CD4-positive, alpha-beta T cell treated with Interleukin-15 for 1 hour (primary cell): ENCODE data around the gene NAALADL2.
"Not testable (repeated sequence)": the region's sequence is repeated elsewhere in the genome, so short reads cannot be mapped to it uniquely, and the experiment has no call there.

Source experiments
- DNase-seq: peaks from one replicate; pipeline ENCODE4 v3.0.0-alpha.2; 2020

The NAALADL2 gene

DNA sequence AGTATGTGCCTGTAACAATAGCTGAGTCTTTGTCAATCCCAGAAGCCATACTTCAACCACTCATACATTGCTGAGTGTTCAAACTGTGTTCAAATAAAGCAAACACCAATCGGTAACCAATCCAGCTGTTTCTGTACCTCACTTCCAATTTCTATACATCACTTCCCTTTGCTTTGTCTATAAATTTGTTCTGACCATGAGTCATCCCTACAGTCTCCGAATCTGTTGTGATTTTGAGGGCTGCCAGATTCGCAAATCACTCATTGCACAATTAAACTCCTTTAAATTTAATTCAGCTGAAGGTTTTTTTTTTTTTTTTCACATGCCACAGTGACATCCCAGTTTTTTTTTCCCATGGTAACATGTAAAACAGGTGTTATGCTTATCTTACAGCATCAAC, 870.3 kb downstream of the NAALADL2 start:
- no peak for DNase-seq

DNA sequence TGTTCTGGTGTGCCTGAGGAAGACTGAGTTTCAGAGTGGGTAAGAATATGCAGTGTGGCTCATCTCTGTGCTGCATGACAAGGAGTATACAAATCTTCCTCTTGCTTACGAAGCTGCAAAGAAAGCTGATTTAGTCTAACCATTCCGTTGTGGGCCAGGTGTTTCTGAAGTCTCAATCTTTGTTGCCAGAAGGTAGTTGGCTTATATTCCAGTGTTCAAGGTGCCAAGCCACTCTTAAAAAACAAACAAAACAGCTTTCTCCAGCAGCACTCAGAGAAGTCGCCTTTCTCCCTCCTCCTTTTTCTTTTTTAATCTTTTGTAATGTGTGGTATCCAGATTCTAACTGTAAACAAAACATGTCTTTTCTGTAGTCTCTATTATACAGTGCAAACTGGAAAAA, 872.4 kb downstream of the NAALADL2 start:
- no peak for DNase-seq

DNA sequence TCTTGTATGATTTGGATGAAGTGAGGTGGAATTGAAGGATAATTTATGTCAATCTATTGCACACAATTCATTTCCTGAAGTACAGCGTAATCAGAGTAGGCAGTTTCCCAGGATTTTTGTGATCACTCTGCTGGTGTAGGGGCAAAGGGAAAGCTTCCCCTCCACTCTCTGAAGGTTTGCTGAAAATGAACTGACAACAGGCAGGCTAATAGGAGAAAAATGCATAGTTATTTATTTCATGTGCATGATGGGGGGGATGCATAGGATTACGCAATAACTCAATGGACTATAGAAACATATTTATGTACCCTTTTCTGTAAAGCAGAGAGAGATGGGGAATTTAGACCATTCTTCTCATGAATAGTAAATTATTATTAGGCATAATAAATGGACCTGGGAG, 872.9 kb downstream of the NAALADL2 start:
- no peak for DNase-seq

DNA sequence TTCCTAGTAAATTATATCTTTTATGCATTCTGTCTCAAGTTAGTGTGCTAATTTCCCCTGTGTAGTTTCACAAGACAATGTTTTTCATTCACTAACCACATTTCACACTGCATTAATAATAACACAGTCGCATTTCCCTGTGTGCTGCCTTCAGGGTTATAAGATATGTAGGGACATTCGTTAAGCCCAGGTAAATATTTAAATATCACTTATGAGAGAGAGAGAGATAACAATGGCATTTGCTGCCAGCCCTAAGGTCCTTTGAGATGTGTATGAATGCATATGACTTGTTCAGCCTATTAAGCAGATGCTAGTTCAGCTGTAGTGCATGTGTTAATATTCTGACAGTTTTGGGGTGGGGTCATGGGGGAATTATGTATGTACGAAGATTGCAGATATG, 876.7 kb downstream of the NAALADL2 start:
- no peak for DNase-seq

DNA sequence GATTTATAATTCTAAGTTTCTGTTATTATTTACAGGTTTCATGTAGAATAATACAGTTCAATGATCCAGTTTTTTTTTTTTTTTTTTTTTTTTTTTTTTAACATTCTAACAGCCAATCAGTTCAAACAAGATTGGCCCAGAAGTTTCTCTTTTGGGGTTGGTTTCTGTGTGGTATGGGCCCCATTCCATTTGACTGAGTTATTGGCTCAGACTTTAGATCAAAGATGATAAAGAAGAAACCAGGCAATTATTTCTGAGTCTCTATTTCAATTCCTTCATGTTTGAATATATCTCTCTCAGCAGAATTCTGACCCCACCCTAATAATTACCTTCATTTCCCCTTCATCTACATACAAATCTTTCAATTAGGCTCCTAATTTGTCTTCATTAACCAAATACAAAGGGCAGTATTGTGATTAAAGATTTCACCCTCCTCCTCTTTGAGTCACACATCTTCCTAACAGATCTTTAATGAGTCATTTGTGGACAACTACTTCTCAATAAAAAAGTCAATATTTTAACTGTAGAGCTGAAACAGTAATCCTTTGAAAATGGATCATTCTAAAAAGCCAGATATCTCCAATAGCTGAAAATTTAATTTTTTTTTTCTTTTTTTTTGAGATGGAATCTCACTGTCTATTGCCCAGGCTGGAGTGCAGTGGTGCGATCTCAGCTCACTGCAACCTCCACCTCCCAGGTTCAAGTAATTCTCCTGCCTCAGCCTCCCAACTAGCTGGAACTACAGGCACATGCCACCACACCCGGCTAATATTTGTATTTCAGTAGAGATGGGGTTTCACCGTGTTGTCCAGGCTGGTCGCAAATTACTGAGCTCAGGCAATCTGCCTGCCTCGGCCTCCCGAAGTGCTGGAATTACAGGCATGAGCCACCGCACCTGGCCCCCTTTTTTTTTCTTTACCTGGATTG, 878.8 kb downstream of the NAALADL2 start:
- no peak for DNase-seq

DNA sequence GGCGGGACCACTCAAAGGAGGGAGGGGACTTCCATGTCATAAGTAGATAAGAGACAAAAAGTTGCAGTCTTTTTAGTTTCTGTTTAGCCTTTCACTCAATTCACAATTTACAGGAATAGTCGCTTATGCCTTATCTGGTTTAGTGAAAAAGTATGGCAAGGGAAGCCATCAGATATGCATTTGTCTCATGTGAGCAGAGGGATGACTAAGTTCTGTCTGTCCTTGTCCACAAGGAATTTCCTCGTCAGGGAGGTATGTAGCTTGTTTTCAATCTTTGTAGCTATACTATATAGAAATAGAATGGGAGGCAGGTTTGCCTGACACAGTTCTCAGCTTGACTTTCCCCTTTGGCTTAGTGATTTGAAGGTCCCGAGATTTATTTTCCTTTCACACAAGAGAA, 882.8 kb downstream of the NAALADL2 start:
- DNase-seq: no peak

DNA sequence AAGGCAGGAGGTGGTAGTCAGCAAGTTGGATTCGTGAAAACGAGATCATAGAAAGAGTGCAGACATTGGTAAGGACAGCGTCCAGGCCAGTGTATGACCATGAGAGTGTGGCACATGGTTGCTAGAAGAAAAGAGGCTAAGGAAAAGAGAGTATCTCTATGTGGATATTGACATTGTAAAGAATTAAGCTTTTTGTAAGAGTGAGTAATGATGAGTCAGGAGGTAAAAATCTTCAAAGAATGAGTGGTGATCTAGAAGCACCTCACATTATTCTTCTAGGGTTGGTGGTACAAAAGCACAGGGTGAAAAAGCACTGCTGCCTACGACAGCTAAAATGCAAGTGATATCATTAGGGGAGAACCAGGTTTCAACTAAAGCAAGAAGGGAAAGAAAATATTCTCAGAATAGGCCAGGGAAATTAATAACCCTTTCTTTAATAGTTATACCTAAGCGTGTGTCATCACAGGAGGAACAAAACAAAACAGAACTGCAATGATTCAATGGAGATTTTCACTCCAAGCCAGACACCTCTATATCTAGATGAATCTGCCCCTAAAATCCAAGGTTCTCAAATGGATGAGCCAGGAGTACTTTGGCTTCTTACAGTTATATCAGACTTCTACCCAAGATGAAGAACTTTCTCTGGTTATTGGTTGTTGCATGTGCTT, 884.7 kb downstream of the NAALADL2 start:
- DNase-seq: no peak

DNA sequence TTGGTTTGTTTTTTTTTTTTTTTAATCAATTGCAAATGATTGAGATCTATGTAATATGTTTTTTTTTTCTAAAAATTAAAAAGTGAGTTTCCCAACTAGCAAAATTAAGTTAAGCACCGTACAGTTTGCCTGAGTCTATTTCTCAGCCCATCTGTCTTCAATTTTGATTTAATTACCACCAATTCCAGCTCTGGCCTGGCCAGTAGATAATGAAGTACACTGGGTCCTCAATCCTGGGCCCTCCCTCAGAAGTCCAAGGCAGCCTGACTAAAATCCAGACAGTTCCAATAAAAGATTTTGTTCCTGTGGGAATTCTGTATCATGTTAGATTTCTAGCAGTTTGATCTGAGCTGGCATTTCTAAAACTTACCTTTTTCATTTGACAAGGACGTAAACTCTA, 887.2 kb downstream of the NAALADL2 start:
- DNase-seq: no peak

DNA sequence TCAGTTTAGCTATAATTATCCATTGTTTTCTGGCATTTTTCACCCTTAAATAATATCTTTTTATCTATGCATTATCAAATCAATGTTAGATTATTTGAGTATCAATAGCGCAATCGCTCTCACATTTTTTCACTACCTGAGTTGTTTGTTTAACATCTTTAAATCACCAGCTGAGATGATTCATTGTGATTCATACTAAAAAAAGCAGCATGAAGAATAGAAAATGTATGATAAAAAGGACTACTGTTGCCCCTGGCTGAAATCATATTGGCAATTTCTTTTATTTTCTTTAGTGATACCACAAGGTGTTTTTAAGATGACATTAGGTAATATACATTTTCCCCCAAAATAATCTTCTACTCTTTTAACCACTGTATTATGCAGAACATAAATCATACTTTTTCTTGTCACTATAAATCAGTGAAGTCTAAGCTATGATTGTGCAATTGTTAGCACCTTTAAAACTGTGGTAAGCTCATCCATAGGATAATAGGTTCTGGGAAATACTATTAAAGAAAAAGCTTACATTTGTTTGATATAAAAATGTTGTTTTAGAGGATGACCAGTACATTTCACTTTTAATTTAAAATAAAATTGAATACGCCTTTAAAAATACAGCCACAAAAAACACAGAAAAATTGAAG, 889.1 kb downstream of the NAALADL2 start:
- DNase-seq: no peak

DNA sequence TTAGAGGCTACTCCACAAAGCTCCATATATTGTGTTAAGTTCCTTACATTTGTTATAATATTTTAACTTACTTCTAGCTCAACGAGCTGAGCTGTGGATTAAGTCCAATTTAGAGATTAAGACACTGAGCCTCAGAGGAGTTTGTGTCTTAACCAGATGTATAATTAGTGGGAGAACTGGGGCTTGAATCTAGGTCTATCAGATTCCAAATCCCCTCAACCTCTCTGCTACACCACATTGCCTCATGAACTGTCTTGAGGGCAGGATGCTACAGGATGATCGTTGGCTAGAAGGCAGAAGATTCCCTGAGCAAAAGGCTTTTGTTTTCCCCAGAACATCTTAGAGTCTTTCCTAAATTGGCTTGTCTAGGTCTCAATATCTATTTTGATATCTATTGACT, 890.8 kb downstream of the NAALADL2 start:
- DNase-seq: no peak

DNA sequence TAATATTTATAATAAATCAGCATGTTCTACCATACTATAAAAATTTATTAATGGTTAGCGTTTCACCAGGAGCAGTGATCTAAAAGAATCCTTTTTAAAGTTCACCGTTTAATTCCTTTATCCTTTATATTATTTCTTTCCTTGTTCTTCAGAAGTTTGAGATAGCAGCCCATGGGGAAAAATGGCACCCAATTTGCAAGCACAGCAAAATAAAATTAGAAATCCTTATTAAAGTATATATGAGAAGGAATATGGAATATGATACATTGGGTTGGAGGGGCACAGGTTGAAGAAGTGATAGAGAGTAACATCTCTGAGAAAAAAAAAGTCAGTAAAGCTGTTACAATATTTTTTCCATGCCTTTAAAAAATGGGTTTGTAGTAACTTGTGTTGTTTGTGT, 892.0 kb downstream of the NAALADL2 start:
- DNase-seq: no peak

DNA sequence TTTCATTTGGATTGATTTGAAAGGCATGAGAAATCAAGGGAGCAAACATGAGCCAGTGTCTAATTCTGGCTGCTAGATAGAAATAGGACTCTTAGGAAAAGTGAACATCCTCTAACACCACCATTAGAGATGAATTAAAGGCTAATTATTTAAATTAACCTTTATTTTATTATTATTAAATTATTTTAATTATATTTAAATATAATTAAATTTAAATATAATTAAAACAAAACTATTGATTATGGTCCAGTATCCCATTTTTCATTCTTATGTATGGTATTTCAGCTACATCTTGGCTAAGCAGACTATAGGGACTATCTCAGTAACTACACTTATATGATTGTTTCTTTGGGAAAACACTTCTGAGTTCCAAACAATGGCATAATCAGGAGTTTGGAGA, 904.8 kb downstream of the NAALADL2 start:
- DNase-seq: no peak

DNA sequence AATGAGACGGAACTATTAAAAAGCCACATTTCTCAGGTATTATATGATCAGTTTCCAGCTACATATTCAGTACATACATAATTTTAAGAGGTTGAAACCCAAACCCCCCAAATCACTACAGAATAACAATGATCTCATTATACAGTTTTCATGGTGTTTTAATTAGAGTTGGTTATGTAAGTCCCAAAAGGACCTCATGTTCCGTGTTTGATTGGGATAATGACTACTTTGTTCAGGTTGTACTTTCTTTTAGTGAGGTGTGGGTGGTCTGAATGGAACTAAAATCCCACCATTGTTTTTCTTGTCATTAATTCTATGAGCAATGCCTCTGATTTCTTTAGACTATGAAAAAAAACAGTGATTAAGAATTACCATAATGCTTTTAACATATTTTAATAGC, 905.6 kb downstream of the NAALADL2 start:
- no peak for DNase-seq

DNA sequence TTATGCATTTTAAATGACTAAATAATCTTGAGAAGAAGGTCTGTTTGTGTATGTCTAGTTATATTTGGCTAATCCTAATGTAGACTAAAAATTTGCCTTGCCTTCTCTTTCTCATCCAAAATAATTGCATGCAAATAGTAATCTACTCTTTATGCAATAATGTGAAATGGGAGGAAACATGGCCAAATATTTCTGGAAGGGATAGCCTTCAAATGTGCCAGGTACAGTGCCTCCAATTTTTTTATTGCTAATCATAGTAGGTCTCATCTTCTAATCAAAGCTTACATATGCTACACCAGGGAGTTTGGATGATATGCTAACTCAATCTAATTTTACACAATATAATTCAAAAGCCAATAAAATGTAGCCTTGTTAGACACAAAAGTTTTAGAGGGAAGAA, 911.3 kb downstream of the NAALADL2 start:
- no peak for DNase-seq

DNA sequence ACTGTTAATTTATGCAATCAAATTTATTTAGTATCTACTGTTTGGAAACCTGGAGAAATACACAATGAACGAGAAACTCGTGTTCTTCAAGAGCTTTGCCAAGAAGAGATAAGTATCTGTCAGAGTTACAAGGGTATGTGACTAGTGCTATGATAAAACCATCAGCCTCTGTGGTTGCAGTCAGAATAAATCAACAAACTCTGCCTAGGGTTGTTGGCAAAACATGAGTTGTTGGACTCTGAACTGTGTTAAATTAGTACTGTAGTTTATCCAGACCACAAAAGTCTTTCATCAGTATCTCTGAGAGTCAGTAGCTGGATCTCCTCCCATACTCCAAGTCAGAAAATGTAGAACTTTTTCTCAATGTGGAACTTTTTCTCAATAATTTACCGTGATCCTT, 918.4 kb downstream of the NAALADL2 start:
- no peak for DNase-seq

DNA sequence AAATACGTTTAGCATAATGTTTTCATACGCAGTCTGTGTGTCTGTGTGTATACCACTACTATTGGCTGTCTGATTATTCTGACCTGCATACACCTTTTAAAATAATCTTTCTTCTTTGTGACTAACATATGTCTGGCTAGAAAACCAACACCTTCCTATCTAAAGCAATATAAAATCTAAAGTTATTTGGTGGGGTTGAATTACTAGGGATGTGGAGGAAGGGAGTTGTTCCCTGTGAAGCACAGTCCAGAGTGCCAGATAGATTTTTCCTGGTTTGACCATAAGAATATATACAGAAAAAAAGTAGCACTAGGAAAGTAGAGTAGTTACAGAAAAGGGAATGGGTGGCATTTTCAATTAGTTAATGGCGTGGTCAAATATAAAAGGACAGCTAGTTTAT, 918.8 kb downstream of the NAALADL2 start:
- no peak for DNase-seq

DNA sequence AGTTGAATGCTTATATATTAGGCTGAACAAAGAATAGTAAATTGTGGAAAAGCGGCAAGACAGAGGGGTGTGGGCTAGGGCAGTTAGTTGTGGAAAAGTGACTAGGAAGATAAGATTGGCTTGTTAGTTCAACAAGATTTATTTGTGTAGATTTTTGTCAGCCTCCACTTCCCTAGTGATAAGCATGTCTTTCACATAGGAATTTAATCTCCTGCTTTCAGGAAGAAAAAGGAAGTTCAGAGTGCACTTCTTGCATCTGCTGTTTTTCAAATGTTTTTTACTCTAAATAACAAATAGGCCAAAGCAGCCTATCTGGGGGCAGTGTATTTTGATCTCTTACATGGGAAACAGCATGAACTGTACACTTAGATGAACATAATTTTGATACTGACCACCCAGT, 919.9 kb downstream of the NAALADL2 start:
- DNase-seq: no peak

DNA sequence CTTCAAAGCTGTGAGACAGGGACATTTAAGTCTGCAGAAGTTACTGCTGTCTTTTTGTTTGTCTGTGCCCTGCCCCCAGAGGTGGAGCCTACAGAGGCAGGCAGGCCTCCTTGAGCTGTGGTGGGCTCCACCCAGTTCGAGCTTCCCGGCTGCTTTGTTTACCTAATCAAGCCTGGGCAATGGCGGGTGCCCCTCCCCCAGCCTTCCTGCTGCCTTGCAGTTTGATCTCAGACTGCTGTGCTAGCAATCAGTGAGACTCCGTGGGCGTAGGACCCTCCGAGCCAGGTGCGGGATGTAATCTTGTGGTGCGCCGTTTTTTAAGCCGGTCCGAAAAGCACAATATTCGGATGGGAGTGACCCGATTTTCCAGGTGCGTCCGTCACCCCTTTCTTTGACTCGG, 928.0 kb downstream of the NAALADL2 start:
- DNase-seq: not testable (repeated sequence)

DNA sequence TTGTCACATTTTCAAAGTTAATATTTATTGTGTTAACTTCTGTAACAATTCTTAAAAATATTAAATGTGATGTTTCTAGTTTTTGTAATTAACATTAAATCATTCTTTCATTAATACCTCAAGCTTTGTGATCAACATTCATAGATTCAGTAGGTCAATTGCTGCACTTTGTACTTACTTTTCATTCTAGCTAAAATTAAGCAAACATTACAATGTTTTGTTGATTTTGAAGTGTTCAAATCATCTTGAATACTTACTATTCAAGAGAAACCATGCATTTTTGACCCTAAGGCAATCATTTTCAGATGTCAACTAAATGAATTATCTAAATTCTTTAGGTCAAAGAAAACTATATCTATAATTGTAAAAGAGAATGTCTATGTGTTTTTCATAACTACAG, 933.1 kb downstream of the NAALADL2 start:
- no peak for DNase-seq

DNA sequence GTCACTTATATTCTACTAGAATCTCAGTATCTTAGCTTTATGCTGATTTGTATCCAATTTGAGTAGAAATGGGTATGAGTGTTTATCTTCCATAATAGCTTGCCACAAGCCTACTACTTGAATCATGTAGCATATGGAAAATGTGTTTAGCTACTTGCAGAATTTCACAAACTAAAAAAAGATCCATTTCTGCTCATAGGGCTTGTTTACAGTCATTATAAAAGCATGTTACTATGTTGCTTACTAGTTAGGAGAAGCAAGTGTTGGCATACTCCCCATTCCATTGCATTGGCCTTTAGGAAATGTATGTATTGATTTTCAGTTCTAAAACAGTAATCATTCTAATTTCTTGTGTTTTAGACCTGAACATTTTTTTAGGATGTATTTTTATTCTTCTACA, 939.2 kb downstream of the NAALADL2 start:
- no peak for DNase-seq

DNA sequence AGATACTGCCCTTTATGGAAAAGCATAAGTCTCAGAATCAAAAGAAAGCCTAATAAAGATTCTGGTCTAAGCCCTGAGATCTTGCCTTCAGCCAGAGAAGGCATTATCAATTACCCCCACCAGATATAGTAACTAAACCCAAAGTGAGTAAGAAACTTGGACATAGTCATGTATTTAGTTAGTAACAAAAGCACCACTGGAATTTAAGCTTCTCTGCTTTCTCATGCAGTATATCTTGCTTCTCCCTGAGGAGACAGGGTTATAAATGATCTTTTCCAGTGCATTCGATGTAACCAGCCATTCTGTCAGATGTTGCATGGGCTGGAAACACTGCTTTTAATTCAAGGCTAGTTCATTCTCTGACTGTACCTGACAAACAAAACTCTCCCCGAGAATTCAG, 946.7 kb downstream of the NAALADL2 start:
- no peak for DNase-seq

DNA sequence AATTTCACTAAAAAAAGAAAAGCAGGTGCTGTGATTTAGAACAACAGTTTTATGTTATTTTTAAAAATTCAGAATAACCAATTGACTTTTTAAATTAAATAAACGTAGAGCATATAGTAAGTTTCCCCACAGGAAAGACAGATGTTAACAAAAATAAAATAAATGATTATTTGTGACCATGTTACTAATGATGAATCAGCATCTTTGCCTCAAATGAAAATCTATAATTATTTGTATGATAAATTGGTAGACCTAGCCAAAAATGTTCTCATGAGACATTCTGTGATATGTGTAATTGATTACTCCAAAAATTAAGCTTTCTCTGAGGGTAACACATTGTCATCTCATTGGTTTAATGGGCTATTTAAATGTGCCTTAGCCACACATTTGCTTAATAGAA, 948.0 kb downstream of the NAALADL2 start:
- DNase-seq: no peak

DNA sequence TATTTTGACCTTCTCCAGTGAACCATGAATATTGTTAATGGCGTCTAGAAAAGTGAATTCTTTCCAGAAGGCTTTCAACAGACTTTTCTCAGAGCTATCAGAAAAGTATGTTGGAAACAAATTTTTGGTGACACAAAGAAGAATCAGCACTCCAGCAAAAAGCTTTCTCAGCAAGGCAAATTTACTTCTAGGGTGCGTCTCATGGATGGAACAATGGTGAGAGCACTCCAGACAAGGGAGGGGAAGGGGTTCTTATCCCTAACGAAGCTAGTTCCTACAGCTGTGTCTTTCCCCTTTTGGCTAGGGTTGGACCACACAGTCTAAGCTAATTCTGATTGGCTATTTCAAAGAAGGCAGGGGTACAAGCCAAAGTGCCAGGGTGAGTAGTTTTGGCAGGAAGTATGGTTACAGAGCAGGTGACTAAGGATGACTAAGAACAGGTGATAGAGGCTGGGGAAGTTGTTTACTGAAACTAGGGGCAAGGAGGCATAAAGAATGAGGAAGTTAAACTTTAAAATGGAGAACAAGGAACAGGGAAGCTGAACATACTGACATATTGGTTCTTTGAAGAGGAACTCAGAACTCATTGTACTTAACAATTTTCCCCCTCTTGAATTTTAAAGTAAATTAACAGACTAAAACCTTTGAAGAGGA, 959.8 kb downstream of the NAALADL2 start:
- DNase-seq: no peak
